ENCODE results near the gene UTS2R.

GRCh38 chr17:82416264-82416663 is 44.7 kb downstream of the UTS2R start:
- no peak for TF ChIP-seq POLR2A (IDR thresholded peaks at IDR 0.05; ENCODE audit: low read depth, low read length)
- TF ChIP-seq, protein P1, sequence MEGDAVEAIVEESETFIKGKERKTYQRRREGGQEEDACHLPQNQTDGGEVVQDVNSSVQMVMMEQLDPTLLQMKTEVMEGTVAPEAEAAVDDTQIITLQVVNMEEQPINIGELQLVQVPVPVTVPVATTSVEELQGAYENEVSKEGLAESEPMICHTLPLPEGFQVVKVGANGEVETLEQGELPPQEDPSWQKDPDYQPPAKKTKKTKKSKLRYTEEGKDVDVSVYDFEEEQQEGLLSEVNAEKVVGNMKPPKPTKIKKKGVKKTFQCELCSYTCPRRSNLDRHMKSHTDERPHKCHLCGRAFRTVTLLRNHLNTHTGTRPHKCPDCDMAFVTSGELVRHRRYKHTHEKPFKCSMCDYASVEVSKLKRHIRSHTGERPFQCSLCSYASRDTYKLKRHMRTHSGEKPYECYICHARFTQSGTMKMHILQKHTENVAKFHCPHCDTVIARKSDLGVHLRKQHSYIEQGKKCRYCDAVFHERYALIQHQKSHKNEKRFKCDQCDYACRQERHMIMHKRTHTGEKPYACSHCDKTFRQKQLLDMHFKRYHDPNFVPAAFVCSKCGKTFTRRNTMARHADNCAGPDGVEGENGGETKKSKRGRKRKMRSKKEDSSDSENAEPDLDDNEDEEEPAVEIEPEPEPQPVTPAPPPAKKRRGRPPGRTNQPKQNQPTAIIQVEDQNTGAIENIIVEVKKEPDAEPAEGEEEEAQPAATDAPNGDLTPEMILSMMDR (conservative IDR thresholded peaks at IDR 0.05; ENCODE audit: low read depth, low read length): no peak
- no peak for TF ChIP-seq FOS (IDR thresholded peaks at IDR 0.05; ENCODE audit: low read depth, low read length)

All from IMR-90 (cell line).